Measurements from ENCODE around the gene ATPAF2.

ATPAF2 gene

DNA sequence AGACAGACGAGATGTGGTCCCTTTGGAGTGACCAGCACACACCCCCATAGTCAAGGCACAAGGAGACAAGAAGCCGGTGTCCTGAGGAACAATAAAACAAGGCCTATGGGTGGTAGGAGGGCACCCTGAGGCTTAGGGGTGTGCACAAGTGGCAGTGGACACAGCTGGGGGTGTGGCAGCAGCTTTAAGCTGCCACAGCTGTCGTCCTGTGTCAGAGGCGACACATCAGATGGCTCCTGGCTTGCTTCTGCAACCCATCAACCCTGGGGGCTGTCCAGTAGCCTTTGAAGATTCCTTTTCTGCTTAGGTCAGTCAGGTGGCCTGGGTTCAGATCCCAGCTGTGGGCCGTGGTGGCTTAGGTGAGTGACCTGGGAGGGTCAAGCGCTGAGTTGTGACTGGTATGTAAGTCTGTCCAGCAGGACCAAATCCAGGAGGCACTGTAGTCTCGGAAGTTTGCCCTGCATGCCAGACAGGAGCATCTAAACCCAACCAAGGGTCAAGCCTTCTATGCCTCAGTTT lies 50.5 kb downstream of the ATPAF2 start:
- no peak for TF ChIP-seq YY1 (IDR thresholded peaks at IDR 0.05; ENCODE audit: low read depth)
- no peak for TF ChIP-seq NFIC (IDR thresholded peaks at IDR 0.05)
- no peak for TF ChIP-seq ZBTB7A (IDR thresholded peaks at IDR 0.05; ENCODE audit: low read depth)
- TF ChIP-seq EP300 (IDR thresholded peaks at IDR 0.05; ENCODE audit: borderline replicate concordance): no peak
- TF ChIP-seq TAF1 (IDR thresholded peaks at IDR 0.05; ENCODE audit: low read depth): no peak
- TF ChIP-seq, protein P1, sequence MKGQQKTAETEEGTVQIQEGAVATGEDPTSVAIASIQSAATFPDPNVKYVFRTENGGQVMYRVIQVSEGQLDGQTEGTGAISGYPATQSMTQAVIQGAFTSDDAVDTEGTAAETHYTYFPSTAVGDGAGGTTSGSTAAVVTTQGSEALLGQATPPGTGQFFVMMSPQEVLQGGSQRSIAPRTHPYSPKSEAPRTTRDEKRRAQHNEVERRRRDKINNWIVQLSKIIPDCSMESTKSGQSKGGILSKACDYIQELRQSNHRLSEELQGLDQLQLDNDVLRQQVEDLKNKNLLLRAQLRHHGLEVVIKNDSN (IDR thresholded peaks at IDR 0.05): no peak
- TF ChIP-seq FOXM1 (IDR thresholded peaks at IDR 0.05; ENCODE audit: borderline replicate concordance, low read depth): no peak
- TF ChIP-seq RAD21 (IDR thresholded peaks at IDR 0.05; ENCODE audit: low read depth): no peak
- TF ChIP-seq REST (IDR thresholded peaks at IDR 0.05; ENCODE audit: low read depth): no peak
- TF ChIP-seq CEBPB (IDR thresholded peaks at IDR 0.05): no peak
- TF ChIP-seq EGR1 (IDR thresholded peaks at IDR 0.05): no peak
- TF ChIP-seq, protein P2, sequence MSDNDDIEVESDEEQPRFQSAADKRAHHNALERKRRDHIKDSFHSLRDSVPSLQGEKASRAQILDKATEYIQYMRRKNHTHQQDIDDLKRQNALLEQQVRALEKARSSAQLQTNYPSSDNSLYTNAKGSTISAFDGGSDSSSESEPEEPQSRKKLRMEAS (IDR thresholded peaks at IDR 0.05): no peak
- no peak for TF ChIP-seq CREB1 (IDR thresholded peaks at IDR 0.05; ENCODE audit: low read depth)
- no peak for TF ChIP-seq TCF12 (IDR thresholded peaks at IDR 0.05; ENCODE audit: low read depth)
- no peak for TF ChIP-seq TEAD4 (IDR thresholded peaks at IDR 0.05)

DNA sequence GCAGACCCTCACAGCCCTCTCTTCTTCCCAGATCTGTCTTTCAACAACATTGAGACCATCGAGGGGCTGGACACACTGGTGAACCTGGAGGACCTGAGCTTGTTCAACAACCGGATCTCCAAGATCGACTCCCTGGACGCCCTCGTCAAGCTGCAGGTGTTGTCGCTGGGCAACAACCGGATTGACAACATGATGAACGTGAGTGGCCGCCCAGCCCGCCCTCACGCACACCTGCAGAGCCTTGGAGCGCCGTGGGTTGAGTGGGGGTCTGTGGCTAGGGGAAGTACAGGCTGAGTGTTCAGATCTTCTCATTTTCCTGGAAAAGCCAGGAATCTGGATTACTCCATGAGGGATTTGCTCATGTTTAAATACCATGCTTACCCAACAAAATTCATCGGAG lies 51.1 kb downstream of the ATPAF2 start:
- TF ChIP-seq CREB1 (IDR thresholded peaks at IDR 0.05; ENCODE audit: low read depth): no peak
- no peak for TF ChIP-seq TAF1 (IDR thresholded peaks at IDR 0.05; ENCODE audit: low read depth)
- TF ChIP-seq EGR1 (IDR thresholded peaks at IDR 0.05): no peak
- TF ChIP-seq NFIC (IDR thresholded peaks at IDR 0.05): no peak
- TF ChIP-seq, protein P1 (IDR thresholded peaks at IDR 0.05): no peak
- no peak for TF ChIP-seq REST (IDR thresholded peaks at IDR 0.05; ENCODE audit: low read depth)
- TF ChIP-seq RAD21 (IDR thresholded peaks at IDR 0.05; ENCODE audit: low read depth): no peak
- no peak for TF ChIP-seq ZBTB7A (IDR thresholded peaks at IDR 0.05; ENCODE audit: low read depth)
- TF ChIP-seq FOXM1 (IDR thresholded peaks at IDR 0.05; ENCODE audit: borderline replicate concordance, low read depth): no peak
- no peak for TF ChIP-seq YY1 (IDR thresholded peaks at IDR 0.05; ENCODE audit: low read depth)
- no peak for TF ChIP-seq TEAD4 (IDR thresholded peaks at IDR 0.05)

GRCh38 chr17:17987187-17987896 lies 51.6 kb downstream of the ATPAF2 start:
- TF ChIP-seq ZBTB7A (IDR thresholded peaks at IDR 0.05; ENCODE audit: low read depth): no peak
- no peak for TF ChIP-seq TCF12 (IDR thresholded peaks at IDR 0.05; ENCODE audit: low read depth)
- TF ChIP-seq REST (IDR thresholded peaks at IDR 0.05; ENCODE audit: low read depth): no peak
- no peak for TF ChIP-seq YY1 (IDR thresholded peaks at IDR 0.05; ENCODE audit: low read depth)
- no peak for TF ChIP-seq NFIC (IDR thresholded peaks at IDR 0.05)

DNA sequence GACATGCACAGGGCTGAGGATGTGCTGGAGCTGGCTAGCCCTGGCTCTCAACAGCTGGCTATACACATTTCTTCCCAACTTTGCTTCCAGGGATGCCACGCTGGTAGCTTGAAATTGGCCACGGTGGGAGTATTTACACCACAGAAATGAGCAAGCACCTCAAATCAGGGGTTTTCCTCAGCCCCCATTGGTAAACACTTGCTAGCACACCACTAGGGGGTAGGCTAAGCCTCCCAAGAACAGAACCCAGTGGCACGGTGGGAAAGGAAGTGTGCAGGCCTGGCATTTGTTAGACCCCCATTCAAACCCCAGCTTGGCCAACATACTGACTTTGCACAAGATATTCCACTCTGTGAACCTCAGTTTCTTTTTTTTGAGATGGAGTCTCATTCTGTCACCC lies 53.4 kb downstream of the ATPAF2 start:
- TF ChIP-seq CEBPB (IDR thresholded peaks at IDR 0.05) (no peak), RAD21 (IDR thresholded peaks at IDR 0.05; ENCODE audit: low read depth) (peak; percentile 42; the same call in 1 of the 2 replicates), TCF12 (IDR thresholded peaks at IDR 0.05; ENCODE audit: low read depth) (no peak), YY1 (IDR thresholded peaks at IDR 0.05; ENCODE audit: low read depth) (no peak)

DNA sequence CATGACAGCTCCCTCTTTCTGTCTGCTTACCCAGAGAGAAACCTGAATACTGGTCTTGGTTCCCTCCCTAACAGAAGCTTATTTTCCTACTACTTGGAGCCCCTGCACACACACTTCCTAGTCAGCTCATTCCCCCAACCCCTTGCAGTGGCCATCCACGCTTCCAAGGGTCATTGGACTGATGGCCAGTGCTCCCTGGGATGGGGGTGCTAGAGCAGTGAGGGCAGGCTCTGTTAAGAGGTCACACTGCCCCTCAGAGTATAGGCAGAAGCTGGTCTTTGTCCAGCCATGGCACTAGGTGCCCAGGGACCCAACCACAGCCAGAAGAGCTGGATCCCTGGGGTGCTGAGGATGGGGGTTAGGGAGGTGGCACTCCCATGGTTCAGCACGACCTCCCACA lies 53.8 kb downstream of the ATPAF2 start:
- no peak for TF ChIP-seq EGR1 (IDR thresholded peaks at IDR 0.05)
- TF ChIP-seq FOXM1 (IDR thresholded peaks at IDR 0.05; ENCODE audit: borderline replicate concordance, low read depth): no peak
- TF ChIP-seq, protein P1 (IDR thresholded peaks at IDR 0.05): no peak
- no peak for TF ChIP-seq NFIC (IDR thresholded peaks at IDR 0.05)
- no peak for TF ChIP-seq CREB1 (IDR thresholded peaks at IDR 0.05; ENCODE audit: low read depth)
- no peak for TF ChIP-seq TCF12 (IDR thresholded peaks at IDR 0.05; ENCODE audit: low read depth)
- no peak for TF ChIP-seq CEBPB (IDR thresholded peaks at IDR 0.05)
- no peak for TF ChIP-seq YY1 (IDR thresholded peaks at IDR 0.05; ENCODE audit: low read depth)
- no peak for TF ChIP-seq ZBTB7A (IDR thresholded peaks at IDR 0.05; ENCODE audit: low read depth)
- TF ChIP-seq EP300 (IDR thresholded peaks at IDR 0.05; ENCODE audit: borderline replicate concordance): no peak
- TF ChIP-seq TEAD4 (IDR thresholded peaks at IDR 0.05): no peak
- TF ChIP-seq, protein P2 (IDR thresholded peaks at IDR 0.05): no peak
- no peak for TF ChIP-seq RAD21 (IDR thresholded peaks at IDR 0.05; ENCODE audit: low read depth)
- TF ChIP-seq REST (IDR thresholded peaks at IDR 0.05; ENCODE audit: low read depth): no peak
- no peak for TF ChIP-seq TAF1 (IDR thresholded peaks at IDR 0.05; ENCODE audit: low read depth)
